ENCODE results near the gene TGFBR2. TPM values are rescaled to one million over a fixed set of nuclear protein-coding genes. Genes with fewer than 3 reads are reported as not detected.

The TGFBR2 gene
- total and polyA plus RNA-seq, 2 of the 13 experiments (the other 11 are each of a cell fraction or from before 2014, with no cell fraction given), result 82.2 to 187 TPM

- TF ChIP-seq ARID3A (IDR thresholded peaks at IDR 0.05; ENCODE audit: low read depth, low read length) (no peak), ZNF207 (IDR thresholded peaks at IDR 0.05; ENCODE audit: borderline replicate concordance) (no peak), SETDB1 (CRISPR knock-in tag; IDR thresholded peaks at IDR 0.05; ENCODE audit: borderline replicate concordance) (no peak)
These were observed 54.3 kb downstream of the TGFBR2 start (continued) for GRCh38 chr3:30660656-30661055.

- FAIRE-seq (no peak), ATAC-seq (no peak), DNase-seq (ENCODE audit: low spot score) (no peak)
- POLR2A ChIA-PET, result no interaction called here
- in situ Hi-C loops (cut with HindIII; ENCODE audit: extremely low pct_ligation_motif_present, low pct_unique_long_range_greater_than_20kb), result no loop called here
- no peaks in the 10 kb centered on the region for H3K27me3 ChIP-seq (ENCODE audit: control insufficient read depth in 1 of 2, insufficient read depth in 2 of 2, low read length in 2 of 2)
- H3K79me2 ChIP-seq (ENCODE audit: insufficient read depth, low read length), result peaks cover 84% of the 10 kb centered on the region
- H2AFZ ChIP-seq (ENCODE audit: low read length), result no peak overlapping the region
- H3K9ac ChIP-seq (ENCODE audit: insufficient read depth, low read depth, low read length), result no peak overlapping the region
- no peak overlapping the region for H3K4me3 ChIP-seq (replicated peaks in 1 of 3; ENCODE audit: insufficient read depth in 1 of 3, low read depth in 2 of 3, low read length in 3 of 3)
- 96% methylated on average over 2 of the region's 2 CpGs for WGBS (ENCODE audit: low lambda C conversion rate)
- BruUV-seq (replicated peaks), result TSS peak; percentile 1
- H3K27ac ChIP-seq (ENCODE audit: extremely low read length, insufficient read depth, low read length), result no peak overlapping the region
- no peak overlapping the region for H3K4me2 ChIP-seq (ENCODE audit: low read depth, low read length)
- H3K4me1 ChIP-seq (ENCODE audit: insufficient read depth, low read length), result peaks cover 53% of the 10 kb centered on the region
- H3K36me3 ChIP-seq (replicated peaks in 1 of 2; ENCODE audit: control insufficient read depth in 1 of 2, insufficient read depth in 2 of 2, low read length in 2 of 2), result peaks cover 34 to 89% of the 10 kb centered on the region in 2 experiments
- no peaks in the 10 kb centered on the region for H3K9me3 ChIP-seq (ENCODE audit: low read length)
- CTCF ChIA-PET (ENCODE audit: low intra/inter-chr PET ratio, low total read pairs), result no interaction called here
- intact Hi-C loops (cut with micrococcal nuclease; ENCODE audit: unreplicated experiment), result no loop called here
- H4K20me1 ChIP-seq (ENCODE audit: insufficient read depth, low read length), result peaks cover 78% of the 10 kb centered on the region
- TF ChIP-seq NFE2 (CRISPR knock-in tag; IDR thresholded peaks at IDR 0.05) (no peak), ZSCAN9 (CRISPR knock-in tag; IDR thresholded peaks at IDR 0.05; ENCODE audit: borderline replicate concordance) (no peak), BATF2 (CRISPR knock-in tag; IDR thresholded peaks at IDR 0.05) (no peak), HHEX (CRISPR knock-in tag; IDR thresholded peaks at IDR 0.05) (no peak), ELF3 (CRISPR knock-in tag; IDR thresholded peaks at IDR 0.05) (no peak), SP4 (CRISPR knock-in tag; IDR thresholded peaks at IDR 0.05) (no peak), POLR2AphosphoS5 (IDR thresholded peaks at IDR 0.05; ENCODE audit: low read depth, low read length) (no peak), ZNF460 (CRISPR knock-in tag; IDR thresholded peaks at IDR 0.05; ENCODE audit: borderline replicate concordance) (no peak), ZNF674 (CRISPR knock-in tag; IDR thresholded peaks at IDR 0.05; ENCODE audit: low read depth) (no peak), RBM22 (optimal IDR thresholded peaks at IDR 0.05; ENCODE audit: low read length) (peak; percentile 84), RNF2 (conservative IDR thresholded peaks at IDR 0.05; ENCODE audit: low read depth) (no peak), GPBP1L1 (CRISPR knock-in tag; IDR thresholded peaks at IDR 0.05) (no peak), ZBTB7B (CRISPR knock-in tag; IDR thresholded peaks at IDR 0.05) (no peak), EP300 (IDR thresholded peaks at IDR 0.05; ENCODE audit: low read depth in 2 of 2, low read length in 2 of 2) (no peak), EP300 (CRISPR knock-in tag; IDR thresholded peaks at IDR 0.05; ENCODE audit: borderline replicate concordance) (no peak), SMAD9 (CRISPR knock-in tag; IDR thresholded peaks at IDR 0.05) (0 out of 2 replicates have a peak, but pooled peaks have one; percentile 49), CENPX (CRISPR knock-in tag; IDR thresholded peaks at IDR 0.05) (no peak), ZNF775 (CRISPR knock-in tag; IDR thresholded peaks at IDR 0.05; ENCODE audit: borderline replicate concordance) (no peak), TCF7L2 (IDR thresholded peaks at IDR 0.05; ENCODE audit: low read depth, low read length) (no peak)
These were observed 54.9 kb downstream of the TGFBR2 start for GRCh38 chr3:30661098-30661873.

Data from HepG2 (cell line).